Adipose tissue (tissue), 3 donors: ENCODE results near the gene LRRC23. TPM values are rescaled to one million over a fixed set of nuclear protein-coding genes. Genes with fewer than 3 reads are reported as not detected.

ENCODE experiments used
- H3K27ac ChIP-seq: one replicate; pipeline ENCODE4 v1.5.1; 2013; ENCODE audit warnings: low read depth, low read length
- WGBS, 3 donors: extraction: QIAGEN DNeasy Blood & Tissue Kit; methylation state at CpG; one replicate each; pipeline ENCODE4 v1.1.7; 2013; 5-methylcytosine and 5-hydroxymethylcytosine counted together
- polyA plus RNA-seq, 3 donors: library from polyadenylated mRNA; stranded (reverse); fragments of 200-250 nt; gene quantifications; one replicate each; pipeline ENCODE4 v1.2.3, GENCODE V29; 2013
- donor health status: healthy with polysubstance abuse.
- donor health status: Bipolar disorder and iron deficiency.
- donor health status: healthy.

The LRRC23 gene
- polyA plus RNA-seq, 3 donors: 3.0 to 11.7 (median 4.8) TPM

DNA sequence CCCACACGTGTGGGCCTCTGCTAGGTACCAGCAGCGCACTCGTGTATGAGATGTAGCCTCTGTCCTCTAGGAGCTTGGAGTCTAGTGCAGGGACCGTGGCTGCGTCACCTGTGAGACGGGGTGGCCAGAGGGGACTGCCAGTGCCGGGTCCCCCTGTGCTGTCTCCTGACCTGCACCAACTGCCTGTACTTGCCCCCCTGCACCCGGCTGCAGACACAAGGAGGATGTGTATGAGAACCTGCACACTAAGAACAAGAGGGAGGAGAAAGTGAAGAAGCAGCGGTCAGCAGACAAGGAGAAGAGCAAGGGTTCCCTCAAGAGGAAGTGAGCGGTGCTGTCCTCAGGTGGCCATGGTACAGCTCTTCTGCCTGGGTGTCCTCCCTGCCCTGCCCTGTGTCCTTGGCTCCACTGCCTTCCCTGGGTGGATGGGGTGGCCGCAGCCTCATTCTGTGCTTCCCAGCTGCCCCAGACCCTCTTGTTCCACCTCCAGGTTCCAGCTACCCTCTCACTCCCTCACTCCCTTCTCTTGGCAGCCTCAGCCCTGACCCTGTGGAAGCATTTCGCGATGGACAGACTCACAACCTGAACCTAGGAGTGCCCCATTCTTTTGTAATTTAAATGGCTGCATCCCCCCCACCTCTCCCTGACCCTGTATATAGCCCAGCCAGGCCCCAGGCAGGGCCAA is 56.1 kb downstream of the LRRC23 start:
- WGBS, 3 donors: 76 to 82% (median 76%) methylated on average over 13 of the region's 13 CpGs
- H3K27ac ChIP-seq: no peak overlapping the region

DNA sequence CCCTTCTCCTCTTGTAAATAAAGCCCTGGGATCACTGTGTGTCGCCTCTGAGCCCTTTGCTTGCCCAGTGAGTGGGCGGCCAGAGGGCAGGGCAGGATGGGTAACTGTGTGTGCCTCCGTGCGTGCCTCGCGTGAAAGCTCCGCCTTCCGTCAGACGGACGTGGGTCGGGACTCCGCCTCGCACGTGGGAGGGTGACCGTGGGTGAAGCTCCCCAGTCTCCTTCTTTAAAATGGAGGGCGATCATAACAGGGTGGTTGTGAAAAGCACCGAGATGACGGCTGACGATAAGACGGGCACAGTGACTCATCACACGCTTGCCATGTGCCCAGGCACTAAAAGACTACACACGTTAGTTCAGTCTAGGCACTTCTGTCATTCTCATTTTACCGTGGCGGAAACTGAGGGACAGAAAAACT is 56.7 kb downstream of the LRRC23 start:
- H3K27ac ChIP-seq: no peak overlapping the region
- 31 to 36% (median 35%) methylated on average over 24 of the region's 24 CpGs for WGBS, 3 donors

DNA sequence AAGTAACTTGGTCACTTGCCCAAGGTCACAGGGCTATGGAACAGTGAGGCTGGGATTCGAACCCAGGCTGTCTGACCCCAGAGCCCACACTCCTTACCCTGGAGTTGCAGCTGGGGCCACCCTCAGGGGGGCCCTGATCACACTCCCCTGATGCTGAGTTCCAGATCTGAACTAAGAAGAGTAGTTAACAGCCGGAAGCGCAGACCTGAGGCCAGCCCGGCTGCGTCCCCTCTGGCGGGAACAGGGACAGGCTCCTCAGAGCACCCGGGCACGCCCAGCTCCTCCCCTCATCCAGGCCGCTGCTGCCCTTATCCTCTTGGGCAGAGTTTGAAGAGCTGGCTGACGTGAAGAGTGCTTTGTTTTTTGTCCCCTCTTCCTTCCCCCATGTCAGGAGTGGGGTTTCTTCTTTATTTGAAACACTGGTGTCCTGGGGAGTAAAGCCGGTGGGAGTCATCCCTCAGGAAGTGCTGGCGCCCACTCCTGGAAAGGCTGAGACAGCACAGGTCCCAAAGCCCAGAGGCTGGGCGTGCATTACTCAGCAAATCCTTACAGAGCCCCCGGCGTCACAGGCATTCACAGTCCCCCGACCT is 57.2 kb downstream of the LRRC23 start:
- 6 to 10% (median 7%) methylated on average over 16 of the region's 16 CpGs for WGBS, 3 donors

DNA sequence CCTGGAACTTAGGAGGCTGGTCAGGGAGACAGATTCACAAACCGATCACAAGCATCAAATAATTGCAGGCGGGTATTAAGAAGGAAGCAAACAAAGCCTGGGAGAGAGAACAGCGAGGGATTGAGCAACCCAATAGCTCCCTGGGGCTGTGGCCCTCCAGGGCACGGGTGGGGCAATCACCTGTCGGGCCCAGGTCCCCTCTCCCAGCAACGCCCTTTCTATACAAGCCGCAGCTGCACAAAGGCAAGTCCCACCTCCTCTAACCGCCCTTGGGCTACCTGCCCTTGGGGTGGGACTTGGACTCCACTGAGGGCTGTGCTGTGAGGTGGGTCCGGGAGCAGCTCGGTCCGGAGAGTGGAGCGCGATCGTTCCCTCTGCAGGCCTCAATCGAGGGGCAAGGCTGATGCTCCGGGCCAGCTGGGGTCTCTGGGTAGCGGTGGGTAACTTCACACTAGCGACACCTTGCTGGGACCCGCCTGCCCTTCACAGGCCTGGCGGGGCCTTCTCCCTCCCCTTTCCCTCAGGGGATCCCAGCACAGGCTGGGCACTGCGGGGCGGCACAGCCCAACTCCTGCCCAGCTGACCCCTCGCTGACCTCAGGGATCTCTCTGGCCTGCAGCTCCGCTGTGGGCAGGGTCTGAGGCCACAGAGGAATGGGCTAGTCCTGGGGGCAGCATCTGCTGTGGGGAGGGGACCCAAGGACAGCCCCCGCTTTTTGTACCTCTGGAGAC is 57.8 kb downstream of the LRRC23 start:
- H3K27ac ChIP-seq: no peak overlapping the region
- 12 to 64% (median 61%) methylated on average over 21 to 25 of the region's 25 CpGs for WGBS, 3 donors

More for the DNA sequence above, 57.2 kb downstream of the LRRC23 start:
- no peak overlapping the region for H3K27ac ChIP-seq

DNA sequence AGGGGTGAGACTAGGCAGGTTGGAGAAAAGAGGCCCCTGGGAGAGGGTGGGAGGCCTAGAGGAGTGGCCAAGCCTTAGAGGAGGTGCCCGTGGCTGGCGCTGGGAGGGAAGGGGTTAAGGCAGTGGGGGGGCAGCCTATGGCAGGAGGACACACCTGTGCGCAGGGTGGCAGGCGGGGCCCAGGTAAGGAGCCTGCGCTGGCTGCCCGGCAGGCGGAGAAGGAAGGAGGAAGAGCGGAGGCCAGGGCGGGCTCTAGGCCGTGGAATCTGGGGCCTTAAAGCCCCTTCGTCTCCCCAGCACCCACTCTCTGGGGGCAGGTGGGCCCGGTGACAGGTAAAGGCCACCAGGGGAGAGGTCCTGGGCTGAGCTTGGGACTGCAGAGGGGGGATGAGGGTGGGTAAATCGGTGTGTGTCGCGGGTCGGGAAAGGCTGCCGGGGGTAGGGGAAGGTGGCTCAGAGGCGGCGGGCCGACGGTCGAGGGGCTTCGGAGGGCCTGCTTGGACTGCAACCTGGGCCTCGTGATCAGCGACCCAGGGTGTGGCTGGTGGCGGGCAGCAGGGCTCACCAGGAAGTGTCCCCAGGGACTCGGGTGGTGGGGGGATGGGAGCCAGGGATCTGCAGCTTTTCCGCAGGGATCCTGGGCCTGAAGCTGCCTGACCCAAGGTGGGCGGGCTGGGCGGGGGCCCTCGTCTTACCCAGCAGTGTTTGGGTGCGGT is 58.6 kb downstream of the LRRC23 start:
- H3K27ac ChIP-seq: no peak overlapping the region

More for the DNA sequence above, 58.6 kb downstream of the LRRC23 start:
- WGBS, 3 donors: 16 to 81% (median 79%) methylated on average over 27 to 32 of the region's 32 CpGs

Other genes starting within 250 kb of the LRRC23 start
- 10 to 100 TPM; 23.2 to 28.7 (median 25.2) TPM for gene ING4, start 241.7 kb upstream of the LRRC23 start, polyA plus RNA-seq
- gene ZNF384, start 215.4 kb upstream of the LRRC23 start, polyA plus RNA-seq: 10 to 100 TPM; 25.2 to 35.8 (median 25.7) TPM
- under 1 TPM in 2 of 3 donors, not detected in 1; 0.09 to 0.49 TPM for gene PIANP, start 204.0 kb upstream of the LRRC23 start, polyA plus RNA-seq
- gene COPS7A, start 180.8 kb upstream of the LRRC23 start, polyA plus RNA-seq: 10 to 100 TPM; 33.5 to 71.9 (median 66.1) TPM
- 100 to 1,000 TPM in 2 of 3 donors, 10 to 100 TPM in 1; 78.2 to 196 (median 188) TPM for gene MLF2, start 151.7 kb upstream of the LRRC23 start, polyA plus RNA-seq
- gene PTMS, start 138.5 kb upstream of the LRRC23 start, polyA plus RNA-seq: 100 to 1,000 TPM in 2 of 3 donors, 10 to 100 TPM in 1; 71.7 to 632 (median 263) TPM
- 1 to 10 TPM in 2 of 3 donors, under 1 TPM in 1; 0.08 to 3.0 (median 1.0) TPM for gene LAG3, start 132.3 kb upstream of the LRRC23 start, polyA plus RNA-seq
- gene CD4, start 115.3 kb upstream of the LRRC23 start, polyA plus RNA-seq: 10 to 100 TPM in 1 of 3 donors, 1 to 10 TPM in 2; 3.7 to 11.2 (median 7.6) TPM
- 1 to 10 TPM; 2.0 to 5.1 (median 5.1) TPM for gene GPR162, start 83.0 kb upstream of the LRRC23 start, polyA plus RNA-seq
- 1 to 10 TPM; 5.4 to 9.0 (median 7.4) TPM for gene P3H3, start 76.4 kb upstream of the LRRC23 start, polyA plus RNA-seq
- 1 to 10 TPM in 1 of 3 donors, under 1 TPM in 2; 0.86 to 1.7 (median 0.89) TPM for gene GNB3, start 63.9 kb upstream of the LRRC23 start, polyA plus RNA-seq
- gene CDCA3, start 53.5 kb upstream of the LRRC23 start, polyA plus RNA-seq: 1 to 10 TPM in 1 of 3 donors, under 1 TPM in 2; 0.52 to 1.1 (median 0.64) TPM
- 10 to 100 TPM; 14.7 to 32.5 (median 28.5) TPM for gene USP5, start 52.7 kb upstream of the LRRC23 start, polyA plus RNA-seq
- gene TPI1, start 37.3 kb upstream of the LRRC23 start, polyA plus RNA-seq: 100 to 1,000 TPM; 244 to 500 (median 371) TPM
- 1 to 10 TPM; 5.4 to 6.2 (median 5.6) TPM for gene SPSB2, start 31.5 kb upstream of the LRRC23 start, polyA plus RNA-seq
- gene ENO2, start 9.8 kb downstream of the LRRC23 start, polyA plus RNA-seq: 10 to 100 TPM in 1 of 3 donors, 1 to 10 TPM in 2; 2.6 to 11.9 (median 4.1) TPM
- gene ATN1, start 23.1 kb downstream of the LRRC23 start, polyA plus RNA-seq: 100 to 1,000 TPM in 2 of 3 donors, 10 to 100 TPM in 1; 38.1 to 127 (median 119) TPM
- gene RNU7-1, start 39.0 kb downstream of the LRRC23 start, polyA plus RNA-seq: not detected
- gene C12orf57, start 39.2 kb downstream of the LRRC23 start, polyA plus RNA-seq: 100 to 1,000 TPM; 326 to 584 (median 368) TPM
- 10 to 100 TPM; 18.8 to 44.0 (median 24.2) TPM for gene PTPN6, start 46.5 kb downstream of the LRRC23 start, polyA plus RNA-seq
- gene PHB2, start 65.8 kb downstream of the LRRC23 start, polyA plus RNA-seq: 100 to 1,000 TPM; 147 to 221 (median 166) TPM
- 10 to 100 TPM; 11.2 to 26.6 (median 22.9) TPM for gene EMG1, start 66.1 kb downstream of the LRRC23 start, polyA plus RNA-seq
- 10 to 100 TPM; 27.1 to 77.9 (median 43.0) TPM for gene LPCAT3, start 113.7 kb downstream of the LRRC23 start, polyA plus RNA-seq
- gene C1S, start 155.9 kb downstream of the LRRC23 start, polyA plus RNA-seq: 100 to 1,000 TPM in 2 of 3 donors, 10 to 100 TPM in 1; 64.1 to 490 (median 315) TPM
- 100 to 1,000 TPM in 2 of 3 donors, 10 to 100 TPM in 1; 86.3 to 575 (median 386) TPM for gene C1R, start 187.6 kb downstream of the LRRC23 start, polyA plus RNA-seq
- gene C1RL, start 204.4 kb downstream of the LRRC23 start, polyA plus RNA-seq: 10 to 100 TPM; 40.8 to 48.5 (median 42.0) TPM
- gene RBP5, start 224.1 kb downstream of the LRRC23 start, polyA plus RNA-seq: 1 to 10 TPM; 1.9 to 5.0 (median 2.5) TPM
- gene CLSTN3, start 225.5 kb downstream of the LRRC23 start, polyA plus RNA-seq: 10 to 100 TPM; 27.6 to 73.6 (median 68.0) TPM